ENCODE measurements around the gene SMAD6. TPM values are rescaled to one million over a fixed set of nuclear protein-coding genes. Genes with fewer than 3 reads are reported as not detected.
A peak's percentile ranks its signal among the peaks of the same experiment; 100 is the strongest.

SMAD6 gene
- total RNA-seq, 2 experiments from 2014 or later: 0.14 to 0.29 TPM

DNA sequence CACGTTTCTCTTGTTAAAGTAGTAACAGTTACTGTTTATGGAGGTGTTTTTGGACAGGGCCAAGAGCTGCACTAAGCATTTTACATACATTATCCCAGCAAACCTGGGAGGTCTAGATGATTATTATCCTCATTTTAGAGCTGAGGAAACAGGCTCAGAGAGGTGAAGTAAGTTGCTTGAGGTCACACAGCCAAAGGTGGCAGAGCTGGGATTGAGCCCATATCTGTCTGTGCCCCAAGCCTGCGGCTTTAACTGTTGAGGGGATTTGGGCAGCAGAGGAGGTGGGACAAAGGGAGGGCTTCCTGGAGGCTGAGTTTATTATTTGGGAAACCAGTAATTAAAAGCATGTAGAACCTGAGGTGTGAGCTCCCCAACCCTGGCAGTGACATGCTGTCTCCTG, 9.2 kb downstream of the SMAD6 start:
- H3K27me3 Mint-ChIP-seq: peaks cover 7% of the 10 kb centered on the region
- H3K4me3 Mint-ChIP-seq: no peak overlapping the region
- H3K36me3 Mint-ChIP-seq: no peaks in the 10 kb centered on the region
- peaks cover 3% of the 10 kb centered on the region for H3K4me1 Mint-ChIP-seq
- no peak for DNase-seq
- H3K9me3 Mint-ChIP-seq (ENCODE audit: low read depth): no peaks in the 10 kb centered on the region
- ATAC-seq: no peak
- CTCF ChIA-PET: interaction anchor here (0.6 kb wide), 1 partner anchor 45 kb away, joined by 3 read pairs; no protein-coding TSS in a partner anchor
- no peak overlapping the region for H3K27ac Mint-ChIP-seq

DNA sequence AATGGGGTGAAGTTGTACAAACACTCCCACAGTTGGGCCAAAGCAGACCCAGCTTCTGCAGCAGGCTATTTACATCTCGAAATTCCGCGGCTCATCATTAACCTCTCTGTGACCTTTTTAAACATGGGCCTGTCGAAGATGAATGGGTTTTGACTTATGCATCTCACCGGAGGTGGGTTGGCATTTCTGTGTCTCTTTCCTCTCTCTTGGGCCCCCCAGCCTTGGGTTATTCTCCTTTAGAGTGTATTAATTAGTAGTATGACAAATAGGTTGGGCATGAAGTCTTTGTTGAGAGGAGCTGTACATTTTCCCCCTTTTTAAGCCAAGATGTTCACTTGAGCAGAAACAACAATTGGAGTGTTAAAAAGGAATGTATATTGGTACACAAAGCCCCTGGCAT, 9.8 kb downstream of the SMAD6 start:
- H3K36me3 Mint-ChIP-seq: no peaks in the 10 kb centered on the region
- H3K4me3 Mint-ChIP-seq: no peak overlapping the region
- H3K27ac Mint-ChIP-seq: no peak overlapping the region
- CTCF ChIA-PET: interaction anchor here (0.7 to 0.9 kb wide), 2 partner anchors 9 to 476 kb away, joined by 3 to 4 read pairs; no protein-coding TSS in a partner anchor
- peaks cover 13% of the 10 kb centered on the region for H3K27me3 Mint-ChIP-seq
- H3K4me1 Mint-ChIP-seq: peaks cover 3% of the 10 kb centered on the region
- ATAC-seq: no peak
- no peak for DNase-seq
- H3K9me3 Mint-ChIP-seq (ENCODE audit: low read depth): no peaks in the 10 kb centered on the region

DNA sequence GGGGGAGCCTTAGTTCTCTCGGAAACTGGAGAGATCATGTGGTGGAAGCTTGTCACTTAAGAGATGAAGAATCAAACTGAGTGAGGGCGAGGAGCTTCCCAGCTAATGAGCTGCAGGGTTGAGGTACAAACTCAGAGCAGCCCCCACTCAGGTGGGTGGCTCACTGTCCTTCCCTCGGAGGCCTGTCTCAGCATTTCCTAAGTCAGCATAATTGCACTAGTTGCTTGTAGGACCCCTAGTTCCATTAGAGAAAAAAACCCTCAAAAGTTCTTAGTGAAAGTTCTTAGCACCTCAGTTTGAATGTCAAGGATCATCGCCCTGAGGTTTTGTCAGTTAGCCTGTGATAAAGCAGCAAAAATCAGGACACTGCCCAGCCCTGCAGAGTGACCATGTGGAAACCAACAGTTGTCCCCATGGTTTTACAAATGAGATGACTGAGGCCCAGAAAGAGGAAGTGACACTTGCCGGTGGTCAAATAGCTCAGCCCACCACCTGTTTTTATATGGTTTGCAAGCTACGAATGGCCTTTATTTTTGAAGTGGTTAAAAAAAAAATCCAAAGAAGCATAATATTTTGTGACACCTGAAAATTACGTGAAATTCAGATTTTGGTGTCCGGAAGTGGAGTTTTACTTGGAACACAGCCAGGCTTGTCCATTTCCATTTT, 11.9 kb downstream of the SMAD6 start:
- Mint-ChIP-seq H3K4me3 (no peak overlapping the region), H3K9me3 (ENCODE audit: low read depth) (no peaks in the 10 kb centered on the region), H3K36me3 (no peaks in the 10 kb centered on the region), H3K4me1 (peaks cover 3% of the 10 kb centered on the region), H3K27ac (no peak overlapping the region), H3K27me3 (peaks cover 19% of the 10 kb centered on the region)
- CTCF ChIA-PET: interaction anchor here (0.5 to 1.3 kb wide), 3 partner anchors 9 to 137 kb away, joined by 3 read pairs; no protein-coding TSS in a partner anchor
- DNase-seq: no peak
- no peak for ATAC-seq

DNA sequence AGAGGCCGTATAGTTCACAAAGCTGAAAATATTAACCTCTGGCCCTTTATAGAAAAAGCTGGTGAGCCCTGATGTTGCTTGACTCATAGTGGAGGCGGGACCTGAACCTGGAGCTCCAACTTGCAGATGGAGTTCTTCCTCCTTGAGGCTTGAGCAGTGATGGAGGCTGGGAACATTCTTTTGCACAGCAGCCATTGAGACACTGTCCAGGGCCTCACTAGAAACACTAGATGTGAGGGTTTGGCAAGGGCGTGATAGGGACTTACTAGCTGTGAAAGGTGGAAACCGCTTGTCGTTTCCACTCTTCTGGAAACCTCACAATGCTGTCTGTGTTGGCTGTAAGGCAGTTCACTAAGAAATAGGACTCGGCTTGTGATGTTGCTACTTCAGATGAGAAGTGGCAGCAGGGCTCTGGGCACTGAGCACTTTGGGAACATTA, 12.5 kb downstream of the SMAD6 start:
- ATAC-seq: no peak
- Mint-ChIP-seq H3K27me3 (peaks cover 19% of the 10 kb centered on the region), H3K27ac (no peak overlapping the region), H3K4me3 (no peak overlapping the region), H3K36me3 (no peaks in the 10 kb centered on the region), H3K4me1 (peaks cover 6% of the 10 kb centered on the region), H3K9me3 (ENCODE audit: low read depth) (no peaks in the 10 kb centered on the region)
- DNase-seq: no peak
- CTCF ChIA-PET: interaction anchor here (0.6 to 1.3 kb wide), 3 partner anchors 9 to 137 kb away, joined by 3 read pairs; no protein-coding TSS in a partner anchor

DNA sequence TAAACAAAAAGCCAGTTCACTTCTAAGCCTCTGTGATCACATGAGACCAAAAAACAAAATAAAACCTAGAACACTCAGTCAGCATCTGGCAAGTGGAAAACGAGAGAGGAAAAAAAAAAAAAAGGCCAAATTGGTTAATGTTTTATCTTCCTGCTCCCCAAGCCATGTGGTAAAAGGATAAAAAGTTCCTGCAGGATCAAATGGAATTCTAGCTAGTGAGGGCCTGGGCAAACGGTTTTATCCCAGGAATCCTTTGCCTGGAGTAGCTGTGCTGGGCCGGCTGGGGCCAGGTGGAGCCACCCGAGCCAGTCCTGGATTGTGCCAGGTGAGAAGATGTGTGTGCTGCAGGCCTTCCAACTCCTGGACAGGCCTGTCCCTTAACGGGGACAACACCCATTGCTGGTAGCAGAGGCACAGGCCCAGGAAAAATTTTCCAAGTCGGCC, 13.2 kb downstream of the SMAD6 start:
- Mint-ChIP-seq H3K4me1 (peaks cover 12% of the 10 kb centered on the region), H3K27ac (no peak overlapping the region), H3K9me3 (ENCODE audit: low read depth) (no peaks in the 10 kb centered on the region), H3K27me3 (peaks cover 19% of the 10 kb centered on the region), H3K36me3 (no peaks in the 10 kb centered on the region), H3K4me3 (no peak overlapping the region)
- no peak for DNase-seq
- CTCF ChIA-PET: no interaction called here
- no peak for ATAC-seq

DNA sequence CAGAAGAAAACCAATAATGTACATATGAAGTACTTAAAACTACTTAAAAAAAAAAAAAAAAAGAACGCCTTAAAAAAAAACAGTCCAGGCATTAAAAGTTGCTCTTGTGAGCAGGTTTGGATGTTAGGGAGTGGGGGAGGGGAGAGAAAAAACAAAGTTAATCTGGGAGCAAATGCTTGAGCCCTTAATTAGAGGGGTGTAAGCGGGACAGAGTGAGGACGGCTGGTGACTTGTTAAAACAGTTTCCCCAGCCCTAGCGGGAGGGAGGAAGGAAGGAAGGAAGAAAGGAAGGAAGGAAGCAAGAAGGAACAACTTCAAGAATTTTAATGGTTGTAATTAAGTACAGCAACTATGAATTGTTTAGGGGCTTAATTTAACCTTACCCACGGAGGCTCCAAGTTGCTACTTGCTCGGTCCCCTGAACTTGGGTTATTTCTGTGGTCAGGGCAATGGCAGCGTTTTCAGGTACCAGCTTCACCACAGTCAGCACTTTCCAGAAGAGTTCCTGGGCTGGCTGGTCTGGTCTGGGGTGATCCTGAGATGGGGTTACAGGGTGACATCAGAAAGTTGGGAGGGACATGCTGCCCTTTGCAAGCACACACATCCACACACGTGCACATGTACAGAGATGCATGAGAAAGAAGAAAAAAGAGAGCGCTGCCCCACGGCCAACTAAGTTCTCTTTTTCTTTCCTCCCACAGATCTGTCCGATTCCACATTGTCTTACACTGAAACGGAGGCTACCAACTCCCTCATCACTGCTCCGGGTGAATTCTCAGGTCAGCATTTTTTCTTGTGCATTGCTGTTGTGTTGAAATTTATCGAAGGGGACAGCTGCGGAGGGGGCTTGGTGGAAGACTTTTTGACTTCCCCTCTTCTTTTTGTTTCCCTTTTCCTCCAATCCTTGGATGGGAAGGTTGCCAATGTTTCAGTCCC, 14.0 kb downstream of the SMAD6 start:
- Mint-ChIP-seq H3K36me3 (no peaks in the 10 kb centered on the region), H3K27ac (no peak overlapping the region), H3K27me3 (peaks cover 19% of the 10 kb centered on the region), H3K9me3 (ENCODE audit: low read depth) (no peaks in the 10 kb centered on the region), H3K4me1 (peaks cover 20% of the 10 kb centered on the region), H3K4me3 (no peak overlapping the region)
- CTCF ChIA-PET: no interaction called here
- ATAC-seq (no peak), DNase-seq (no peak)

DNA sequence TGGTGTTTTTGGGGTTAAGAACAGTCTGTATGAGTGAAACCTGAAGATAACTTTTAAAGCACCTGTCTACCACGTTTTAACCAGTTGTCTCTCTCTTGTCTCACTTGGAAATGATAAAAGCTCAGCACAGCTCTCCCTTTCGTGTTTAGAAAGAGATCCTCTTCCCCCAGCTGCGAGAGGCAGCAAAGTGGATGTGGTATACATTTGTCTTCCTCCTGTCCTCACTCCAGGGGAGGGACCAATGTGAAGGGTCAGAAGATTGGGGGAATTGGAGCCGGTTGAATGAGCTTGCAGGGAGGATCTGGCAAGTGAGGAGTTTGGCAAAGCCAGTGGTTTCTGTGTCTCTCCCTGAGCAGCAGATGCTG, 14.6 kb downstream of the SMAD6 start:
- H3K4me3 Mint-ChIP-seq: no peak overlapping the region
- ATAC-seq (no peak), DNase-seq (no peak)
- no peak overlapping the region for H3K27ac Mint-ChIP-seq
- peaks cover 19% of the 10 kb centered on the region for H3K27me3 Mint-ChIP-seq
- no peaks in the 10 kb centered on the region for H3K9me3 Mint-ChIP-seq (ENCODE audit: low read depth)
- CTCF ChIA-PET: no interaction called here
- peaks cover 25% of the 10 kb centered on the region for H3K4me1 Mint-ChIP-seq
- no peaks in the 10 kb centered on the region for H3K36me3 Mint-ChIP-seq

DNA sequence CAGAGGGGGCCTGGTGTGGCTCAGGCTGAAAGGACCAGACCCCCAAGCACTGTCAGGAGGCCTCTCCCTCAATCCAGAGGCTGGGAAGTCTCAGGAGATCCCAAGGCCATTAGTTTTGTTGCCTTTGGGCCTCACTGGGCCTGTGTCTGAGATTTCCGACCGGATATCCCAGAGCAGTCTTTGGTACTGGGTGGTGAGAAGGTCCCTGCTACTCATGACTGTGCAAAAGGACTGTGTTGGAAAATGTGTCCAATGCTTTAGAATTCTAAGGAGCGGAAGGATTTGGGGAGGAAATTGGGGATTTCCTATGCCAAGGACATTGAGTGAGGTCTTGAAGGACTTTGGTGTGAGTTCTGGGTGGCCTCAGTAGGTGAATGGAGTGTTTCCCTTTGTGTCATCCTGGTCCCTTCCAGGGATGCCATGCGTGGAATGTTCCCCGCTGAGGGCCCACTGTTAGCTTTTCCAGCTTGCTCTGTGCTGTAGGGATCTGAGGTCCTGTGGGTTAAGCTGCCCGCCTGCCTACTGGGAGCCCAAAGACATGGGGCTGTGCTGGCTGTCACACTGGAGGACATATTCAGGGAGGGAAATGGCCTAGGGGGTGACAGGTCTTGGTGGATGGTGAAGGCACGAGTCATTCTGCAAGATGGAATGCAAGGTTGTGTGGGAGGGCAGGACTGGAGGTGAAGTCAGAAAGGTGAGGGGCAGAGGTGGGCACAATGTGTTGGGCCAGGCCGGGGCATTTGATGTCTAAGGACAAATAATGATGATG, 16.4 kb downstream of the SMAD6 start:
- Mint-ChIP-seq H3K9me3 (ENCODE audit: low read depth) (no peaks in the 10 kb centered on the region), H3K27ac (peak overlapping the region; percentile 8), H3K4me3 (no peak overlapping the region), H3K27me3 (peaks cover 19% of the 10 kb centered on the region), H3K4me1 (peaks cover 26% of the 10 kb centered on the region), H3K36me3 (no peaks in the 10 kb centered on the region)
- DNase-seq: no peak
- CTCF ChIA-PET: no interaction called here
- ATAC-seq: no peak

DNA sequence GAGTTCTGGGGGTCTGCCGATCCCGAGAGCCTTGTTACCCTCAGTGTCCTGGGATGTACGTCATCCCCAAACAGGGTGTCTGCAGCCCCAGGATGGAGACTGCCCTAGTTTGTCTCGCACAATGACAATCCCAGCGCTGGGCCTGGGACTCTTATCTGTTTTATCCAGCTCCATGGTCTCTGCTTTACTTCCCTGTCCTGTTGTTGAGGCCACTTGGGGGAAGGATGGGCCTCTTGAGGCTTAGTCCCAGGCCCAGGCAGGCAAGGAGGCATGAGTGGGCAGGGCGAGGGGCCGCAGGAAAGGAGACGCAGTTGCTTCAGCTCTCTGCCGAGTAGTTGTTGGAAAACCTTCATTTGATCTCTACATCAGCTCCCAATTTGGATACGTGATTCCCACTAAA, 17.4 kb downstream of the SMAD6 start:
- DNase-seq (no peak), ATAC-seq (no peak)
- Mint-ChIP-seq H3K4me1 (peaks cover 24% of the 10 kb centered on the region), H3K27ac (peak overlapping the region; percentile 64), H3K9me3 (ENCODE audit: low read depth) (no peaks in the 10 kb centered on the region), H3K27me3 (peaks cover 23% of the 10 kb centered on the region), H3K4me3 (no peak overlapping the region), H3K36me3 (no peaks in the 10 kb centered on the region)
- CTCF ChIA-PET: interaction anchor here (0.8 to 1.6 kb wide), 2 partner anchors 11 to 100 kb away, joined by 3 to 4 read pairs; no protein-coding TSS in a partner anchor

DNA sequence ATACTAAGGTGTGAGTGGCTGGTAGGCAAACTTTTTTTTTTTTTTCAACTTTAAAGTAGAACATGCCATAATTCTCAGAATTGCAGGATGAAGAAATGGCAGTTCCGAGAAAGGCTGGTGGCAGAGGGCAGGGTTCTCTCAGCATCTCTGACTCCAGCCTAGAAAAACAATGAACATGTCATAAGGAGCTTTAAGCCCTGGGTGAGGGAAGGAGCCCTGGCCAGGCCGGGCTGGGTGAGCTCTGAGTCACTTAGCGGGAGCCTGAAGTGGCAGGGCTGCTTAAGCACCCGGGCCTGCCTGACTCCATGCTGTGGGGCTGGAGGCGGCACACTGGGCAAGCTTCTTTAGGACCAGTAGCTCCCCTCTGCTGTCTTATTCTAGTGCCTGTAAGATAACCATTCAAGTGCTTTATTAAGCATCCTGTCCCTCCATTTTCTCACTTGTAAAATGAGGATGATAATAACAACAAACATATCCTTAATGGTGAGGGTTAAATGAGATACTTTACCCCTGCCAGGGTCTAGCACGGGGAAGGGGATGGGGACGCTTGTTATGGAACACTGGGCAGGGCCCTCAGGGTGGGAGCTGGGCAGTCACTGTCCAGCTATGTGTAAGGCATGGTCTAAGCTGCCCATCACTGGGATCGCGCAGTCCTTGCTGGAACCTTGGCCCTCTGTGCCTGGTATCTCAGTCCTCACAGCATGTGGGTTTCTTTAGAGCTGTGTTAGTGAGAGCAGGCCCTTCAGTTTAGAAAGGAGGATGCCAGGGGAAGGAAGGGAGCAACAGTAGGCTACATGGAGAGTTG, 18.4 kb downstream of the SMAD6 start:
- Mint-ChIP-seq H3K27me3 (peaks cover 21% of the 10 kb centered on the region), H3K9me3 (ENCODE audit: low read depth) (no peaks in the 10 kb centered on the region), H3K4me3 (no peak overlapping the region), H3K4me1 (peaks cover 24% of the 10 kb centered on the region), H3K27ac (peak overlapping the region; percentile 64), H3K36me3 (no peaks in the 10 kb centered on the region)
- peak; percentile 74 for DNase-seq
- CTCF ChIA-PET: interaction anchor here (0.8 to 1.6 kb wide), 6 partner anchors 10 to 131 kb away, joined by 3 to 5 read pairs (median 4); partner anchors contain the start of gene SMAD6
- peak; percentile 88 for ATAC-seq

DNA sequence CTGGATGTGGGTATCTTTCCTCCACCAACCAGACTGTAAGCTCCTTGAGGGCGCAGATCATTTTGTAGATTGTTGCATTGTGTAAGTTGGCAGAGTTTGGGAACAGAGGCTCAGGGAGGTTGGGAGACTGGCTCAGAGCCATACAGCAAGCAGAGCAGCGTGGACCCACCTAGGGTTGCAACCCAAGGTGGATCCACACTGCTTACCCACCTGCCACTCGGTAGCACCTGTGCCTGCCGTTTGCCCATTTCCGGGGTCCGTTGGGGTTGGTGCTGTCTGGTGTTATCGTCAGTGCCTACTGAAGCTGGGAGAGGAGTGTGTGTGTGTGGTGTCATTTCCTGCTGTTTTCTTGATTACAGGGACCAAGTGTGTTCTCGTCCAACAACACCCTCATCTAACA, 19.0 kb downstream of the SMAD6 start:
- H3K4me3 Mint-ChIP-seq: no peak overlapping the region
- H3K9me3 Mint-ChIP-seq (ENCODE audit: low read depth): no peaks in the 10 kb centered on the region
- no peak for DNase-seq
- ATAC-seq: no peak
- CTCF ChIA-PET: interaction anchor here (1.0 to 1.6 kb wide), 5 partner anchors 9 to 130 kb away, joined by 3 to 5 read pairs (median 3); no protein-coding TSS in a partner anchor
- peaks cover 24% of the 10 kb centered on the region for H3K4me1 Mint-ChIP-seq
- H3K27me3 Mint-ChIP-seq: peaks cover 18% of the 10 kb centered on the region
- peak overlapping the region; percentile 64 for H3K27ac Mint-ChIP-seq
- H3K36me3 Mint-ChIP-seq: no peaks in the 10 kb centered on the region

DNA sequence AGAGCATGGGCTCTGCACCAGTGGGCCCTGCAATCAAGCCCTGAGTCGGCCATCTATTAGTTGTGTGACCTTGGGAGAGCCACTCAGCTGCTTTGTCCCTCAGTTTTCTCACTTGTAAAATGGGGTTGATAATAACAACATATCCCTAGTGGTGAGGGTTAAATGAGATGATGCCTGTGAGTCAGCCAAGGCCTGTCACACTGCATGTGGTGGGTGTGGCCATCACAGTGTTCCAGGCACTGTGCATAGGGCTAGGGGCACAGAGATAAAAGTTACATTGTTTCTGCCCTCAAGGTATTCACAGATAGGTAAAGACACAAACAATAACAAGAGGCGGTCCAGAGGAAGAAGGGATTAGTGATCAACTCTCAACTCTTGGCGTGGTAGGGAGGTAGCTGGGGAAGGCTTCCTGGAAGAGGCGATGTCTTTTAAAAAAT, 19.5 kb downstream of the SMAD6 start:
- Mint-ChIP-seq H3K9me3 (ENCODE audit: low read depth) (no peaks in the 10 kb centered on the region), H3K27ac (peak overlapping the region; percentile 64), H3K4me1 (peaks cover 24% of the 10 kb centered on the region), H3K36me3 (no peaks in the 10 kb centered on the region), H3K4me3 (no peak overlapping the region), H3K27me3 (peaks cover 13% of the 10 kb centered on the region)
- CTCF ChIA-PET: interaction anchor here (1.4 kb wide), 1 partner anchor 103 kb away, joined by 4 read pairs; no protein-coding TSS in a partner anchor
- ATAC-seq: no peak
- DNase-seq: no peak
